GM12878 (cell line): ENCODE measurements around the gene CCDC102B. TPM values are rescaled to one million over a fixed set of nuclear protein-coding genes. Genes with fewer than 3 reads are reported as not detected.

Experiments
- ATAC-seq: fragments of 200-7000 bp; cut with Tn5 transposase; 3 replicates; pipeline ENCODE4 v1.9.1; 2020; ENCODE audit warnings: mild to moderate bottlenecking, moderate library complexity
- BruUV-seq: library from RNA; stranded (reverse); fragments of 400-500 nt; replicated peaks from 2 replicates; lab custom pipeline; 2021; lab: Mats Ljungman, UMichigan
- CTCF ChIA-PET: fragments of 300-600 bp; sonication (Branson Sonifier 250); formaldehyde crosslinking; extraction: SDS; loops from one replicate; lab custom pipeline; 2021; ENCODE audit warnings: inconsistent platforms; lab: Yijun Ruan, JAX
- POLR2A ChIA-PET: fragments of 350-600 bp; formaldehyde crosslinking; extraction: SDS; loops from one replicate; lab custom pipeline; 2021; ENCODE audit warnings: inconsistent platforms; lab: Charles Lee
- RAD21 ChIA-PET: fragments of 300-600 bp; sonication (Branson Sonifier 250); formaldehyde crosslinking; loops from one replicate; lab custom pipeline; 2023; ENCODE audit warnings: antibody characterized with exemption; ENCODE audit not compliant: unreplicated experiment; lab: Charles Lee
- SMC1A ChIA-PET: fragments of 300-600 bp; sonication (Branson Sonifier 250); formaldehyde crosslinking; loops from one replicate; lab custom pipeline; 2023; ENCODE audit not compliant: unreplicated experiment, uncharacterized antibody; lab: Charles Lee
- DNase-seq: peaks from one replicate; pipeline ENCODE4 v3.0.0-alpha.2; 2011; ENCODE audit warnings: low read depth, low spot score
- FAIRE-seq: peaks from 3 replicates; lab custom pipeline; 2011; peaks lifted over from hg19 to GRCh38; lab: Jason Lieb, UNC
- H2AFZ ChIP-seq: 2 replicates; pipeline ENCODE4 v1.6.0; 2011; ENCODE audit warnings: low read depth, low read length, control low read depth; ENCODE audit not compliant: control insufficient read depth
- H3K27ac ChIP-seq: 2 replicates; pipeline ENCODE4 v1.5.1; 2011; ENCODE audit warnings: control low read depth; ENCODE audit not compliant: control insufficient read depth, insufficient read depth
- H3K27me3 ChIP-seq, 2 experiments: replicated peaks in 1 of 2; 2 replicates each; pipeline versions ENCODE4 v1.6.0 to v1.6.1; 2011; ENCODE audit warnings: low read length in 1 of 2; ENCODE audit not compliant: control insufficient read depth in 2 of 2, insufficient read depth in 2 of 2
- H3K36me3 ChIP-seq, 2 experiments: 2 replicates each; pipeline ENCODE4 v1.5.1; 2011; ENCODE audit warnings: low read length in 1 of 2; ENCODE audit not compliant: control insufficient read depth in 2 of 2, insufficient read depth in 2 of 2
- H3K4me1 ChIP-seq: 2 replicates; pipeline ENCODE4 v1.6.1; 2011; ENCODE audit warnings: mild to moderate bottlenecking, low read length, moderate library complexity, mixed read lengths; ENCODE audit not compliant: control insufficient read depth, insufficient read depth
- H3K4me2 ChIP-seq: 2 replicates; pipeline ENCODE4 v1.6.0; 2011; ENCODE audit warnings: control low read depth; ENCODE audit not compliant: control insufficient read depth, insufficient read depth
- H3K4me3 ChIP-seq: fragments of 200-600 bp; sonication (generic); 2 replicates; pipeline ENCODE4 v1.5.1; 2016
- H3K79me2 ChIP-seq: 2 replicates; pipeline ENCODE4 v1.6.0; 2011; ENCODE audit warnings: low read length; ENCODE audit not compliant: control insufficient read depth, insufficient read depth
- H3K9ac ChIP-seq: 2 replicates; pipeline ENCODE4 v1.8.0; 2011; ENCODE audit warnings: low read length, control low read depth, mixed read lengths; ENCODE audit not compliant: control insufficient read depth, insufficient read depth
- H3K9me3 ChIP-seq: replicated peaks from 3 replicates; pipeline ENCODE4 v1.5.1; 2011; ENCODE audit warnings: mild to moderate bottlenecking, low read length; ENCODE audit not compliant: control insufficient read depth, insufficient read depth
- H4K20me1 ChIP-seq: 2 replicates; pipeline ENCODE4 v1.6.0; 2011; ENCODE audit not compliant: control insufficient read depth, insufficient read depth
- DPF2 ChIP-seq: fragments of 450-650 bp; IDR thresholded peaks from 2 replicates; pipeline ENCODE4 v1.6.1; 2017; ENCODE audit warnings: mild to moderate bottlenecking
- E2F4 ChIP-seq: IDR thresholded peaks from 2 replicates; pipeline ENCODE4 v1.6.1; 2012; ENCODE audit warnings: low read depth, low read length, improper control_type of control experiment
- E2F8 ChIP-seq: fragments of 450-650 bp; IDR thresholded peaks from 2 replicates; pipeline ENCODE4 v1.6.1; 2018; ENCODE audit warnings: mild to moderate bottlenecking, low read depth, moderate library complexity; ENCODE audit not compliant: partially characterized antibody
- EGR1 ChIP-seq, 2 experiments: IDR thresholded peaks; 1 replicate in 1 of 2; 2 replicates in 1 of 2; pipeline ENCODE4 v1.6.1; 2011 to 2012; ENCODE audit warnings: low read depth in 2 of 2, low read length in 2 of 2, borderline replicate concordance in 1 of 2, mild to moderate bottlenecking in 1 of 2, moderate library complexity in 1 of 2
- EZH2 ChIP-seq: IDR thresholded peaks from 2 replicates; pipeline ENCODE4 v1.6.1; 2012; ENCODE audit warnings: low read depth, mild to moderate bottlenecking, control low read depth, inconsistent platforms, low read length, borderline replicate concordance; ENCODE audit not compliant: control insufficient read depth
- HDAC2 ChIP-seq: fragments of 200-600 bp; sonication (generic); IDR thresholded peaks from 2 replicates; pipeline ENCODE4 v1.6.1; 2017
- KLF5 ChIP-seq: fragments of 450-650 bp; IDR thresholded peaks from 2 replicates; pipeline ENCODE4 v1.6.1; 2014; ENCODE audit warnings: mild to moderate bottlenecking; ENCODE audit not compliant: partially characterized antibody
- NKRF ChIP-seq: fragments of 450-650 bp; conservative IDR thresholded peaks from 2 replicates; pipeline ENCODE4 v1.6.1; 2017; ENCODE audit warnings: mild to moderate bottlenecking, moderate library complexity
- RCOR1 ChIP-seq: conservative IDR thresholded peaks from 2 replicates; pipeline ENCODE4 v1.6.1; 2012; ENCODE audit warnings: low read depth, low read length, improper control_type of control experiment
- SIN3A ChIP-seq: IDR thresholded peaks from 2 replicates; pipeline ENCODE4 v1.6.1; 2012; ENCODE audit warnings: low read depth, low read length, improper control_type of control experiment
- SREBF2 ChIP-seq: IDR thresholded peaks from 2 replicates; pipeline ENCODE4 v1.6.1; 2012; ENCODE audit warnings: mild to moderate bottlenecking, low read length
- TARDBP ChIP-seq: IDR thresholded peaks from 2 replicates; pipeline ENCODE4 v1.6.1; 2016; ENCODE audit warnings: borderline replicate concordance
- ZNF217 ChIP-seq: fragments of 450-650 bp; IDR thresholded peaks from 2 replicates; pipeline ENCODE4 v1.6.1; 2017; ENCODE audit warnings: antibody characterized with exemption, mild to moderate bottlenecking
- WGBS: methylation state at CpG from one replicate; pipeline ENCODE4 v1.1.6; 2016; ENCODE audit warnings: low lambda C conversion rate; ENCODE audit not compliant: insufficient replicate concordance, insufficient coverage; ENCODE audit errors: missing lambda C conversion rate; 5-methylcytosine and 5-hydroxymethylcytosine counted together
- in situ Hi-C: fragments of 300-500 bp; cut with MboI; formaldehyde crosslinking; loops from 9 replicates; pipeline ENCODE4 v1.14.3; 2018; ENCODE audit warnings: mixed read lengths
- intact Hi-C: fragments of 100-400 bp; cut with micrococcal nuclease; formaldehyde crosslinking; loops from one replicate; pipeline ENCODE4 v1.14.2; 2022; ENCODE audit not compliant: unreplicated experiment
- polyA plus RNA-seq, 11 experiments: library from polyadenylated mRNA; depleted of rRNA in 4 of 11; unstranded in 6 of 11; stranded (reverse) in 5 of 11; fragments of >200 nt; fragmentation: Nextera tagmentation in 4 of 11; fragmentation: Illumina TruSeq in 1 of 11; extraction: Ambion mirVana in 4 of 11; extraction: Trizol in 1 of 11; gene quantifications; 1 replicate in 1 of 11; 2 replicates in 10 of 11; pipeline versions ENCODE4 v1.2.1 to v1.2.3, GENCODE V29; 2011 to 2016; ENCODE audit warnings: inconsistent platforms in 2 of 11, missing spikeins in 2 of 11, low read depth in 1 of 11
- total RNA-seq, 4 experiments: library from RNA; depleted of rRNA in 3 of 4; stranded (reverse); fragments of >200 nt in 3 of 4; fragmentation: Illumina TruSeq in 1 of 4; extraction: Trizol in 1 of 4; gene quantifications; 2 replicates each; pipeline versions ENCODE4 v1.2.1 to v1.2.3, GENCODE V29; 2013 to 2021

The CCDC102B gene
- total and polyA plus RNA-seq, 10 of the 15 experiments (the other 5 are each of a cell fraction or from before 2014, with no cell fraction given), result 2.7 to 4.7 (median 3.3) TPM

GRCh38 chr18:69071680-69072079 is 273.8 kb downstream of the CCDC102B start:
- Histone ChIP-seq H2AFZ (no peak overlapping the region), H3K36me3 (no peaks in the 10 kb centered on the region), H4K20me1 (no peaks in the 10 kb centered on the region), H3K4me3 (no peak overlapping the region), H3K27me3 (no peaks in the 10 kb centered on the region), H3K79me2 (no peaks in the 10 kb centered on the region), H3K4me1 (no peaks in the 10 kb centered on the region), H3K4me2 (no peak overlapping the region)
- FAIRE-seq (no peak), ATAC-seq (no peak)
- ChIA-PET RAD21 (no interaction called here), POLR2A (no interaction called here), CTCF (no interaction called here)
- intact Hi-C loops (no loop called here), in situ Hi-C loops (no loop called here)
- TF ChIP-seq ZNF217, result no peak
- no peak for TF ChIP-seq RCOR1
- TF ChIP-seq, all 136 proteins: peak for 0
- 44% methylated on average over 3 of the region's 3 CpGs for WGBS
- H3K27ac ChIP-seq, result no peak overlapping the region
- no peak for DNase-seq
- H3K9me3 ChIP-seq, result no peaks in the 10 kb centered on the region
- no peak overlapping the region for H3K9ac ChIP-seq
- no TSS peak for BruUV-seq
- SMC1A ChIA-PET, result interaction anchor here (1.6 kb wide), 1 partner anchor 9 kb away, joined by 3 read pairs; no protein-coding TSS in a partner anchor

- in situ Hi-C loops, result no loop called here
- TF ChIP-seq NKRF, result no peak
- no peak for TF ChIP-seq E2F8
- no peak for TF ChIP-seq HDAC2
- TF ChIP-seq TARDBP, result no peak
- no peak for TF ChIP-seq E2F4
- TF ChIP-seq KLF5, result no peak
- TF ChIP-seq DPF2, result no peak
- TF ChIP-seq EGR1 (IDR thresholded peaks at IDR 0.05; ENCODE audit: borderline replicate concordance in 1 of 2, low read depth in 2 of 2, low read length in 2 of 2), result no peak
- no peak for TF ChIP-seq EZH2
- TF ChIP-seq SIN3A, result no peak
- no peak for TF ChIP-seq SREBF2
Observed at GRCh38 chr18:69081846-69082245, 284.0 kb downstream of the CCDC102B start.

More at GRCh38 chr18:69081846-69082245, 284.0 kb downstream of the CCDC102B start:
- no peak for DNase-seq
- H3K36me3 ChIP-seq, result no peaks in the 10 kb centered on the region
- no peaks in the 10 kb centered on the region for H3K27me3 ChIP-seq
- H3K9me3 ChIP-seq, result no peaks in the 10 kb centered on the region
- SMC1A ChIA-PET, result interaction anchor here (1.0 kb wide), 1 partner anchor 42 kb away, joined by 3 read pairs; no protein-coding TSS in a partner anchor
- no peak overlapping the region for H3K4me2 ChIP-seq
- no peaks in the 10 kb centered on the region for H3K79me2 ChIP-seq
- 0% methylated on average over 2 of the region's 2 CpGs for WGBS
- H4K20me1 ChIP-seq, result no peaks in the 10 kb centered on the region
- intact Hi-C loops, result no loop called here
- RAD21 ChIA-PET, result no interaction called here
- CTCF ChIA-PET, result interaction anchor here (1.1 kb wide), 1 partner anchor 49 kb away, joined by 3 read pairs; no protein-coding TSS in a partner anchor
- H3K27ac ChIP-seq, result no peak overlapping the region
- POLR2A ChIA-PET, result no interaction called here
- no peak for ATAC-seq
- no peaks in the 10 kb centered on the region for H3K4me1 ChIP-seq
- H3K4me3 ChIP-seq, result no peak overlapping the region
- H2AFZ ChIP-seq, result no peak overlapping the region
- BruUV-seq, result no TSS peak
- no peak overlapping the region for H3K9ac ChIP-seq
- no peak for FAIRE-seq
